Transverse colon (tissue), 4 donors: ENCODE data around the gene SLC25A42.

ENCODE experiments used
- CTCF ChIP-seq, 5 experiments: fragments of 200-600 bp in 3 of 5; fragments of 450-650 bp in 2 of 5; sonication (generic) in 3 of 5; IDR thresholded peaks; 1 replicate in 2 of 5; 2 replicates in 3 of 5; pipeline ENCODE4 v1.5.1; 2016 to 2017; ENCODE audit warnings: antibody characterized with exemption in 5 of 5, inconsistent platforms in 3 of 5, mild to moderate bottlenecking in 2 of 5, moderate library complexity in 1 of 5
- EP300 ChIP-seq: sonication (generic); formaldehyde crosslinking; IDR thresholded peaks from one replicate; pipeline ENCODE4 v1.6.1; 2017; ENCODE audit warnings: antibody characterized with exemption, low read depth
- POLR2A ChIP-seq: fragments of 450-650 bp; IDR thresholded peaks from one replicate; pipeline ENCODE4 v1.6.1; 2016; ENCODE audit warnings: antibody characterized with exemption, mild to moderate bottlenecking, moderate library complexity
- POLR2AphosphoS5 ChIP-seq, 3 donors: sonication (generic); formaldehyde crosslinking; IDR thresholded peaks; one replicate each; pipeline ENCODE4 v1.6.1; 2016; ENCODE audit warnings: antibody characterized with exemption in 3 of 3

DNA sequence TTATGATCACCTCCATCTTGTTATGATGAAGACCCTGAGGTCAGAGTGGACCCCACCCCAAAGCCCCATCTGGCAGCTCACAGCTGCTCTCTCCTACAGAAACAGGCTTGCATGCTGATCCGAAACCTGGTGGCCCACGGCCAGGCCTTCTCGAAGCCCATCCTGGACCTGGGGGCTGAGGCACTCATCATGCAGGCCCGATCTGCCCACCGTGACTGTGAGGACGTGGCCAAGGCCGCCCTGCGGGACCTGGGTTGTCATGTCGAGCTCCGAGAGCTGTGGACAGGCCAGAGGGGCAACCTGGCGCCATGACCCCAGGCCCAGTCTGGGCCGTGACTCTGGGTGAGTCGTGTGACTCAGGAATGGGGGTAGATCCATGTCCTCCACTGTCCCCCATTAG, 6.5 kb upstream of the SLC25A42 start:
- TF ChIP-seq POLR2A (no peak), EP300 (no peak), CTCF (IDR thresholded peaks at IDR 0.05) (no peak), POLR2AphosphoS5 (IDR thresholded peaks at IDR 0.05) (no peak)
